Activated T-cell treated with anti-CD3 and anti-CD28 coated beads, Interleukin-2, amount 50 U/mL, for 72 hours (primary cell): ENCODE measurements around the gene PHACTR1. TPM values are rescaled to one million over a fixed set of nuclear protein-coding genes. Genes with fewer than 3 reads are reported as not detected.

Experiments used
- ATAC-seq, 2 donors: fragments of 150-1000 bp; cut with Tn5 transposase; replicated peaks in 1 of 2; 2 replicates each; pipeline ENCODE4 v1.10.0; 2021; ENCODE audit warnings: moderate library complexity in 2 of 2, mild to moderate bottlenecking in 1 of 2
- DNase-seq, 2 donors: peaks; one replicate each; pipeline ENCODE4 v3.0.0; 2021 to 2022; ENCODE audit warnings: mixed read lengths in 1 of 2
- H3K27ac Mint-ChIP-seq: one replicate; pipeline ENCODE4 v1.8.0; 2022; ENCODE audit warnings: mild to moderate bottlenecking, moderate library complexity, mixed read lengths
- H3K27me3 Mint-ChIP-seq: one replicate; pipeline ENCODE4 v1.8.0; 2022; ENCODE audit warnings: low read depth, mixed read lengths
- H3K36me3 Mint-ChIP-seq, 2 donors: one replicate each; pipeline ENCODE4 v1.8.0; 2022; ENCODE audit warnings: mixed read lengths in 2 of 2, mild to moderate bottlenecking in 1 of 2; ENCODE audit not compliant: insufficient read depth in 2 of 2
- H3K4me1 Mint-ChIP-seq: one replicate; pipeline ENCODE4 v1.8.0; 2022; ENCODE audit warnings: low read depth, mixed read lengths
- H3K4me3 Mint-ChIP-seq, 2 donors: one replicate each; pipeline ENCODE4 v1.8.0; 2022; ENCODE audit warnings: mild to moderate bottlenecking in 2 of 2, mixed read lengths in 2 of 2, moderate library complexity in 2 of 2
- H3K9me3 Mint-ChIP-seq, 2 donors: one replicate each; pipeline ENCODE4 v1.8.0; 2022; ENCODE audit warnings: mixed read lengths in 2 of 2
- total RNA-seq, 2 donors: library from RNA; stranded (reverse); gene quantifications; one replicate each; pipeline ENCODE4 v1.2.3, GENCODE V29; 2022

PHACTR1 gene
- total RNA-seq, 2 donors from 2014 or later = 0.05 to 0.16 TPM

DNA sequence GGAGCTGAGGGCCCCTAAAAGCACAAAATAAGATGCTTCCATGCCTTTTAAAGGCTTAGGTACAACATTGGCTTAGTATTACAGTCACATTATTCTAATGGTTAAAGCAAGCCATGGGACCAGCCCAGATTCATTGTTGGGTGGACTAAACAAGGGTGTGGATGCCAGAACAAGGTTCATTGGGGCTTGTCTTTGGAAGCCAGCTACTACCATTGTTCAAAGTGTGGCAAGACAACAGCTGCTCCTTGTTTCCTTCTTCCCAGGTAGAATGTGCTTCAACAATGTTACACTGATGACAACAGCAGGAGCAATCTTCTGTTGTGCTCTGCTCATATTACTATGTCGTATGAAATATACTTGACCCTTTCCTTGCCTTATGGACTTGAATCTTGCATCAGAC is 350.3 kb downstream of the PHACTR1 start:
- no peaks in the 10 kb centered on the region for H3K9me3 Mint-ChIP-seq
- no peaks in the 10 kb centered on the region for H3K36me3 Mint-ChIP-seq
- H3K27ac Mint-ChIP-seq = no peak overlapping the region
- ATAC-seq = no peak
- peaks cover 12% of the 10 kb centered on the region for H3K27me3 Mint-ChIP-seq
- H3K4me3 Mint-ChIP-seq = no peak overlapping the region
- no peaks in the 10 kb centered on the region for H3K4me1 Mint-ChIP-seq
- DNase-seq = no peak

DNA sequence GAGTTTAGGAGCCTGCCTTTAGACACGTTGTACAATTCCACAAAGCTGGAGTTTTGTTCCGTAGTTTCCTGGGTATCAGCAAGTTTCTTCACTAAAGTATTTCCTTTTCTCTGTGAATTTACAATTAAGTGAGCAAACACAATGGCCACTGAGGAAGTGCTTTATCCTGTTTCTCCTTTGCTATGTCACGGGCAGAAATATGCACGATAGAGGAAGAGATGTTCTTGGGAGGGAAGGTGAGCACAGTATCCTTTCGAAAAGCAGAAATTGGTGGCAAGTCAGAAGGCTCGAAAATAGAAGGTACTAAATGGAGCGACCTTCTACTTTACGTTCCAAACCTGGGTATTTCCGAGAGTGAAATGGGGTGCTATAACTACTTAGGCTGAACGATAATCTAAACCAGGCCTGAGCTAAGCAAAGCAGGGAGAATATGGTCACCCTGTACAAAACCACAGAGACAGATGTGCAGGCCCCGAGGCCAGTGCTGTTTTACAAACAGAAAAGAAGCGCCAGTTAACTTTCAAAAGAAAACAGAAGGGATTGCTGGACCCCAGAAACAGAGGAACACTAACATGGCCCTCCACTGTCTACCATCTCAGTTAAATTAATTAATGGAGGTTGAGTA is 352.1 kb downstream of the PHACTR1 start:
- Mint-ChIP-seq H3K36me3 (no peaks in the 10 kb centered on the region), H3K4me3 (no peak overlapping the region), H3K9me3 (no peaks in the 10 kb centered on the region), H3K27ac (no peak overlapping the region), H3K27me3 (peaks cover 12% of the 10 kb centered on the region), H3K4me1 (no peaks in the 10 kb centered on the region)
- ATAC-seq (no peak), DNase-seq (no peak)

DNA sequence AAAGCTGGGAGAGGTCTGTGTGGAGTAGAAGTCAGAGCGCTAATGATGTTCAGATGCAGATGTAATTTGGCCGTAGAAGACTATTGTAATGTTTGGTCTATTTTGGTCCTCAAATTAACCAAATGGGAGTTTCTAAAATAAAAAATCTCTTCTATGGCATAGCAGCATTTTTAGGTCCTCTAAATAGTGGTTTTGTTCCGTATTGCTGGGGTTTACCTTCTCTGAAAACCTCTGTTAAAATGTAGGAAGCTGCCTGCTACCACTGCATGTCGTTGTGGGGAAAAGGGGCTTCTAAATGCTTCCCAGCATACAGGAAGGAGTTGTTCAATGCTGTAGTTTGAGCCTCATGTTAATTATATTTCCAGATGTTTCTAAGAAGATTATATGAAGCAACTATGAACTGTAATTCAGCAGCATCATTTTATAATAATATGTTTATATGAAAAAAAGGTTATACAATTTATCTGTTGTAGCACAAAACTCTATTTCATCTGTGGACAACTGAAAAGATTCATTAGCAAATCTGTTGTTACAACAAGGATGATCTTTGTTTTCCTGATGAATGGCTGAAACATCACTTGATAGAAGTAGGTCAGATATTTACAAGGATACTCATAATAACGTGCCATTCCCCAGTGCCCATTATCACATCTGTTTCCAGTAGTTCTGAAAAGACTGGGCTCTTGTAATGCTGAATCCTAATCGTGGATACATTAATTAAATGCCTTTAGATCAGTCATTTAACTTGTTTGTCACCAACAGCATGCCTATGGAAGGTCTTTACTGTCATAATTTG is 355.2 kb downstream of the PHACTR1 start:
- ATAC-seq = no peak
- DNase-seq = no peak

GRCh38 chr6:13072686-13073347 is 356.2 kb downstream of the PHACTR1 start:
- Mint-ChIP-seq H3K4me1 (no peaks in the 10 kb centered on the region), H3K4me3 (no peak overlapping the region), H3K9me3 (no peaks in the 10 kb centered on the region), H3K27me3 (peaks cover 34% of the 10 kb centered on the region), H3K27ac (no peak overlapping the region), H3K36me3 (no peaks in the 10 kb centered on the region)
- ATAC-seq = no peak
- DNase-seq = no peak

More for the DNA sequence above, 355.2 kb downstream of the PHACTR1 start:
- H3K4me1 Mint-ChIP-seq = no peaks in the 10 kb centered on the region
- no peak overlapping the region for H3K27ac Mint-ChIP-seq
- H3K9me3 Mint-ChIP-seq = no peaks in the 10 kb centered on the region
- no peak overlapping the region for H3K4me3 Mint-ChIP-seq
- peaks cover 29% of the 10 kb centered on the region for H3K27me3 Mint-ChIP-seq
- H3K36me3 Mint-ChIP-seq = no peaks in the 10 kb centered on the region

GRCh38 chr6:13074415-13075140 is 358.0 kb downstream of the PHACTR1 start:
- H3K36me3 Mint-ChIP-seq = no peaks in the 10 kb centered on the region
- no peaks in the 10 kb centered on the region for H3K9me3 Mint-ChIP-seq
- no peak for ATAC-seq

DNA sequence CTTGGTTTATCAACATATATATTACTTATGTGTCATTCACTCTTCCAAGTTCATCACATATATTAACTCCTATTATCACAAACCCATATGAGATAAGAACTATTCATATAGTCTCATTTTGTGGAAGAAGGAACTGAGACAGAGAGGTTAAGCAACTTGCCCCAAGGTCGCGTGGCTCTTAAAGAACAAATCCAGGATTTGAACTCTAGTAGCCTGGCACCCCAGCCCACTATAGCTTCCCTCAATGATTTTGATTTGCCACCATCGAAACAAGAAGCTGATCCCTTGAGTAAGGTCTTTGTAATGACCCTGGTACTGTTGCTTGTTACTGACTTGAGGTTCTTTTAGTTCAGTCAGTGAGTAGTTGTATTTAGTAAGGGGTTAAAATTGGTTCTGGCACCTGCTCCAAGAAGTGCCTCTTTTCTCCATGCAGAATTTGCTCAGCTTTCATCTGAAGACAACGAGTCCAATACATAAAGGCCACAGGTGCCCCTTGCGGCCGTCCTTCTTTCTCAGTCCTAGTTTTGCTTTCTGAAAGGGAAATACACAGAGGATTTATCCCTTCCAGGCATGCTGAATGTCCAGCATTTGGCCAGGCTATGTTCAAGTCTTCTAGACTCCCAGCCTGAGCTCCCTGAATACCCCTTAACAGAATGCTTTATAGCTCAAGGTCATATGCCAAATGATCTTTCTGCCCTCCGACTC is 358.7 kb downstream of the PHACTR1 start:
- Mint-ChIP-seq H3K27ac (no peak overlapping the region), H3K4me1 (no peaks in the 10 kb centered on the region), H3K4me3 (no peak overlapping the region), H3K9me3 (no peaks in the 10 kb centered on the region), H3K27me3 (peaks cover 22% of the 10 kb centered on the region), H3K36me3 (no peaks in the 10 kb centered on the region)
- no peak for ATAC-seq
- DNase-seq = no peak

More at GRCh38 chr6:13074415-13075140, 358.0 kb downstream of the PHACTR1 start:
- H3K4me1 Mint-ChIP-seq = no peaks in the 10 kb centered on the region
- DNase-seq = no peak
- H3K27ac Mint-ChIP-seq = no peak overlapping the region
- peaks cover 23% of the 10 kb centered on the region for H3K27me3 Mint-ChIP-seq
- H3K4me3 Mint-ChIP-seq = no peak overlapping the region

DNA sequence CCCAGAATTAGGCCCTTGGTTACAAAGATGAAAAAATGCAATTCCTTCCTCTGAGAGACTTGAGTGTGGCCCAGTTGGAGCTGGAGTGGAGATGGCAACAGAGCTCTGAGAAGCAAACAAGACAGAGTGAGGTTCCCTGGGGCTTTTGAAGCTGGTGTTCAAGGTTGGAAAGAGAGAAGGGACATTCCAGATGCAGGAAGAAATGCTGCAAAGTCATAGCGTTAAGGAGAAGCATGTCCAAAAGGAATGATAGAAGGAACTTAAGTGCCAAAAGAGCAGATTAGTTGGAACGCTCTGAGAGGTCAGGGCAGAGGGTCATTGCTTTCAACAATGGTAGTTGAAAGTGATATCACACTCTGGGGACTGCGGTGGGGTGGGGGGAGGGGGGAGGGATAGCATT is 360.0 kb downstream of the PHACTR1 start:
- no peak overlapping the region for H3K27ac Mint-ChIP-seq
- no peak for ATAC-seq
- no peaks in the 10 kb centered on the region for H3K36me3 Mint-ChIP-seq
- no peaks in the 10 kb centered on the region for H3K9me3 Mint-ChIP-seq
- H3K4me1 Mint-ChIP-seq = no peaks in the 10 kb centered on the region
- peaks cover 22% of the 10 kb centered on the region for H3K27me3 Mint-ChIP-seq
- DNase-seq = no peak
- H3K4me3 Mint-ChIP-seq = no peak overlapping the region

DNA sequence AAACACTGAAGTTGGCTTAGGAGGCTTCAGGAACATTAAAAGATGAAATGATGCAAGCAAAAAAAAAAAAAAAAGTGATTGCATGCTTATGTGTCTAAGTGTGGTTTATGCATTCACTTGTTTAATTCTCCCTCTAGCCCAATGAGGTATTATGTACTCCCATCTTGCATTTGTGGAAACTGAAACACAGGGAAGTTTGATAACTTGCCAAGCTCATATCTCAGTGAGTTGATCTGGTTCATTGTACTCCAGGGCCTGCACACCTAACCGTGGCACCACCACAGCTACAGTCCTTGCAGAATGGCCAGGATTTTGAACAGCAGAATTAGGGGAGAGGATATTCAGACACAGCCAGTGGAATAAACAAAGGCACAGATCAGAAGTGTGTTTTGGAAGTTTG is 360.6 kb downstream of the PHACTR1 start:
- no peak for ATAC-seq
- peaks cover 27% of the 10 kb centered on the region for H3K27me3 Mint-ChIP-seq
- H3K27ac Mint-ChIP-seq = no peak overlapping the region
- no peak overlapping the region for H3K4me3 Mint-ChIP-seq
- no peak for DNase-seq
- no peaks in the 10 kb centered on the region for H3K4me1 Mint-ChIP-seq
- no peaks in the 10 kb centered on the region for H3K36me3 Mint-ChIP-seq
- H3K9me3 Mint-ChIP-seq = no peaks in the 10 kb centered on the region

GRCh38 chr6:13079096-13079723 is 362.6 kb downstream of the PHACTR1 start:
- ATAC-seq (no peak), DNase-seq (no peak)
- Mint-ChIP-seq H3K27ac (no peak overlapping the region), H3K4me3 (no peak overlapping the region), H3K27me3 (peaks cover 26% of the 10 kb centered on the region), H3K9me3 (peaks cover 2% of the 10 kb centered on the region in 2 donors), H3K36me3 (no peaks in the 10 kb centered on the region), H3K4me1 (no peaks in the 10 kb centered on the region)

- peaks cover 2% of the 10 kb centered on the region in 2 donors for H3K9me3 Mint-ChIP-seq
- H3K4me1 Mint-ChIP-seq = no peaks in the 10 kb centered on the region
- no peak overlapping the region for H3K27ac Mint-ChIP-seq
- ATAC-seq (no peak), DNase-seq (no peak)
- peaks cover 21% of the 10 kb centered on the region for H3K27me3 Mint-ChIP-seq
- no peak overlapping the region for H3K4me3 Mint-ChIP-seq
- H3K36me3 Mint-ChIP-seq = no peaks in the 10 kb centered on the region
Measured at GRCh38 chr6:13080462-13081188, 364.1 kb downstream of the PHACTR1 start.

DNA sequence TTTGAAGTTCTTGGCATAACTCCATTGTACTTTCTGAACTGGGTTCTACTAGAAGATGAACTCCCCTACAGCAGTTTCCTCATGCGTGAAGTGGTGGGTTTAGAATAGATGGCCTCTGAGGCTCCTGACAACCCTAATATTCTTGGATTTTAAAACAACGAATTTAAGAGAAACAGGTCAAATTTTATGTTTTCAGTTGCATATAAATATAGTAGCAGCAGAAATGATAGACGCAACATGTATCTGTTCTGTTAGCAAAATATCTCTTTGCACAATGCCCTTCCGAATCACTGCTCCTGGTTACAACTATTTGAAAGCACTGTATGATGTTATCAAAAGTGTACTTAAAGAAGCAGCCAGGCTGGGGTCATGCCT is 364.6 kb downstream of the PHACTR1 start:
- peaks cover 2% of the 10 kb centered on the region in 2 donors for H3K9me3 Mint-ChIP-seq
- H3K4me1 Mint-ChIP-seq = no peaks in the 10 kb centered on the region
- H3K27ac Mint-ChIP-seq = no peak overlapping the region

More for the DNA sequence above, 364.6 kb downstream of the PHACTR1 start:
- Mint-ChIP-seq H3K36me3 (no peaks in the 10 kb centered on the region), H3K27me3 (peaks cover 17% of the 10 kb centered on the region), H3K4me3 (no peak overlapping the region)
- ATAC-seq (no peak), DNase-seq (no peak)
